Measurements from ENCODE around the gene MAPKBP1. TPM values are rescaled to one million over a fixed set of nuclear protein-coding genes. Genes with fewer than 3 reads are reported as not detected.

MAPKBP1 gene
- total RNA-seq, 1 donor from 2014 or later, result 28.9 TPM

DNA sequence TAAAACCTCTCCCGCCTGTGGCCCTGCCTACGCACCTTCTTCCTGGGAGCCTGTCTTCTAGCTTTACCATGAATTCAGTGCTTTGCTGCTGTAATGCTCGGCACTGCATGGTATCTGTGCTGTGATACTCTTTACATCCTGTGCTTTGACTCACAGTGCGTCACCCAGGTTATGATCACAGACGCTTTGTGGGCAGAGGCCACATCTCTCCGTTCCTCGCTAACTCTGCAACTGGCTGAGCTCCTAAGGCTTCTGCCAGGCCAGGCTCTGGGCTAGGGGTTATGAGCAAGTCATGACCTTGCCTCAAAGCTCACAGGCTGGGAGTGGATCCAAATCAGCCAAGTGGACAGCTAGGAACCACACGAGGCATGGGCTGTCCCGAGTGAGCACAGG, 96.4 kb downstream of the MAPKBP1 start:
- no peak overlapping the region for H3K27ac Mint-ChIP-seq
- TF ChIP-seq, protein P1, sequence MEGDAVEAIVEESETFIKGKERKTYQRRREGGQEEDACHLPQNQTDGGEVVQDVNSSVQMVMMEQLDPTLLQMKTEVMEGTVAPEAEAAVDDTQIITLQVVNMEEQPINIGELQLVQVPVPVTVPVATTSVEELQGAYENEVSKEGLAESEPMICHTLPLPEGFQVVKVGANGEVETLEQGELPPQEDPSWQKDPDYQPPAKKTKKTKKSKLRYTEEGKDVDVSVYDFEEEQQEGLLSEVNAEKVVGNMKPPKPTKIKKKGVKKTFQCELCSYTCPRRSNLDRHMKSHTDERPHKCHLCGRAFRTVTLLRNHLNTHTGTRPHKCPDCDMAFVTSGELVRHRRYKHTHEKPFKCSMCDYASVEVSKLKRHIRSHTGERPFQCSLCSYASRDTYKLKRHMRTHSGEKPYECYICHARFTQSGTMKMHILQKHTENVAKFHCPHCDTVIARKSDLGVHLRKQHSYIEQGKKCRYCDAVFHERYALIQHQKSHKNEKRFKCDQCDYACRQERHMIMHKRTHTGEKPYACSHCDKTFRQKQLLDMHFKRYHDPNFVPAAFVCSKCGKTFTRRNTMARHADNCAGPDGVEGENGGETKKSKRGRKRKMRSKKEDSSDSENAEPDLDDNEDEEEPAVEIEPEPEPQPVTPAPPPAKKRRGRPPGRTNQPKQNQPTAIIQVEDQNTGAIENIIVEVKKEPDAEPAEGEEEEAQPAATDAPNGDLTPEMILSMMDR (IDR thresholded peaks at IDR 0.05; ENCODE audit: unreplicated experiment), result no peak
- H3K4me1 Mint-ChIP-seq (ENCODE audit: low read depth), result peaks cover 8% of the 10 kb centered on the region
- no peaks in the 10 kb centered on the region for H3K9me3 Mint-ChIP-seq (ENCODE audit: low read depth)
- H3K27me3 Mint-ChIP-seq, result peaks cover 8% of the 10 kb centered on the region
- no peak overlapping the region for H3K4me3 Mint-ChIP-seq (ENCODE audit: low read depth)
- DNase-seq (ENCODE audit: low spot score, unreplicated experiment), result no peak
- H3K36me3 Mint-ChIP-seq (ENCODE audit: insufficient read depth), result no peaks in the 10 kb centered on the region

GRCh38 chr15:41871175-41871905, 97.1 kb downstream of the MAPKBP1 start:
- DNase-seq (ENCODE audit: low spot score, unreplicated experiment), result no peak
- Mint-ChIP-seq H3K27ac (no peak overlapping the region), H3K4me1 (ENCODE audit: low read depth) (peaks cover 8% of the 10 kb centered on the region), H3K4me3 (ENCODE audit: low read depth) (no peak overlapping the region), H3K36me3 (ENCODE audit: insufficient read depth) (no peaks in the 10 kb centered on the region), H3K9me3 (ENCODE audit: low read depth) (no peaks in the 10 kb centered on the region), H3K27me3 (peaks cover 8% of the 10 kb centered on the region)
- TF ChIP-seq, protein P1 (IDR thresholded peaks at IDR 0.05; ENCODE audit: unreplicated experiment), result no peak

- Mint-ChIP-seq H3K9me3 (ENCODE audit: low read depth) (no peaks in the 10 kb centered on the region), H3K27ac (no peak overlapping the region), H3K27me3 (peaks cover 8% of the 10 kb centered on the region), H3K4me1 (ENCODE audit: low read depth) (peaks cover 5% of the 10 kb centered on the region), H3K4me3 (ENCODE audit: low read depth) (no peak overlapping the region), H3K36me3 (ENCODE audit: insufficient read depth) (no peaks in the 10 kb centered on the region)
- no peak for DNase-seq (ENCODE audit: low spot score, unreplicated experiment)
- TF ChIP-seq, protein P1 (IDR thresholded peaks at IDR 0.05; ENCODE audit: unreplicated experiment), result no peak
Observed at GRCh38 chr15:41872166-41872747, 98.0 kb downstream of the MAPKBP1 start.

DNA sequence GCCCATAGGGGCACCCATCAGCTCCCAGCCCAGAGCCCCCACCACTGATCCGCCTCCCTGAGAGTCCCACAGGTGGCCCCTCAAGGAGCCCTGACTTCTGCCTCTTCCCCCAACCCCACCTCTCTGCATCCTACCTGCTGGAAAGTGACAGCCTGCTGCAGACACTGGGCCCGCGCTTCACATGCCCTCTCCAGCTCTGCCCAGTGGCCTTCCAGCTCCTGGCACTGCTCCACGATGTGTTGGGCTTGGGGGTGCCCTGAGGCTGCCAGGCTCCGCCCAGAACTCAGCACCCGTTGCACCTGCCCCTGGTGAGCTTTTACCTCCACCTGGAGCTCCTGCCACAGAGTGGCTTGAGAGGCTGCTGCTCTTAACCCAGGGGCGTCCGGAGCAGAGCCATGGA, 99.4 kb downstream of the MAPKBP1 start:
- H3K27ac Mint-ChIP-seq, result no peak overlapping the region
- no peak overlapping the region for H3K4me3 Mint-ChIP-seq (ENCODE audit: low read depth)
- H3K4me1 Mint-ChIP-seq (ENCODE audit: low read depth), result no peaks in the 10 kb centered on the region
- H3K27me3 Mint-ChIP-seq, result peaks cover 11% of the 10 kb centered on the region
- TF ChIP-seq, protein P1 (IDR thresholded peaks at IDR 0.05; ENCODE audit: unreplicated experiment), result no peak
- H3K9me3 Mint-ChIP-seq (ENCODE audit: low read depth), result no peaks in the 10 kb centered on the region
- no peaks in the 10 kb centered on the region for H3K36me3 Mint-ChIP-seq (ENCODE audit: insufficient read depth)
- DNase-seq (ENCODE audit: low spot score, unreplicated experiment), result no peak

DNA sequence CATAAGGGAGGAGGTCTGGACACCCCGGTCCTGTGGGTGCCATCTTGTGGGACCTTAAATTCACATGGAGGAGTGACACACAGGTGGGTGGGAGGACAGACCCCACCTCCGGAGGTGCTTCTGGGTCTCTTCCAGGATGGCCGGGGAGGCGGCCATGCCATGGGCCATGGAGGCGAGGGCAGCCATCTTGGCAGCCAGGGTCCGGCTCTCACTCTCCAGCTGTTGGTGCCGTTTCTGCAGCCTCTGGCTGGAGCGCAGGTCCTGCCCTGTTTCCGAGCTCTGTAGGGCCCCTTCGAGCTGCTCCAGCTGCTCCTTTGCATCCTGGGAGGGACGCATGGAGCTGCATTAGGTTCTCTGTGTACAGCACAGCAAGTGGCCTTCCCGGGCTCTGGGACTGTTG, 100.5 kb downstream of the MAPKBP1 start:
- TF ChIP-seq, protein P1 (IDR thresholded peaks at IDR 0.05; ENCODE audit: unreplicated experiment), result no peak
- Mint-ChIP-seq H3K27me3 (peaks cover 17% of the 10 kb centered on the region), H3K27ac (no peak overlapping the region), H3K4me1 (ENCODE audit: low read depth) (no peaks in the 10 kb centered on the region), H3K36me3 (ENCODE audit: insufficient read depth) (no peaks in the 10 kb centered on the region), H3K9me3 (ENCODE audit: low read depth) (no peaks in the 10 kb centered on the region), H3K4me3 (ENCODE audit: low read depth) (no peak overlapping the region)
- no peak for DNase-seq (ENCODE audit: low spot score, unreplicated experiment)

Measured in progenitor cell of endocrine pancreas (in vitro differentiated cells).